Kidney (tissue), 14 donors: ENCODE results near the gene FDXR. TPM values are rescaled to one million over a fixed set of nuclear protein-coding genes. Genes with fewer than 3 reads are reported as not detected.

Experiments
- DNase-seq, 5 donors: peaks; one replicate each; pipeline ENCODE4 v3.0.0-alpha.2; 2013 to 2020
- FAIRE-seq: peaks from 2 replicates; lab custom pipeline; 2012; peaks lifted over from hg19 to GRCh38; lab: Jason Lieb, UNC
- H3K27ac ChIP-seq, 2 donors: one replicate each; pipeline ENCODE4 v1.7.0; 2013; ENCODE audit warnings: low read depth in 2 of 2, low read length in 2 of 2, inconsistent platforms in 1 of 2
- H3K27me3 ChIP-seq: one replicate; pipeline ENCODE4 v1.7.1; 2013; ENCODE audit warnings: low read length, inconsistent platforms; ENCODE audit not compliant: control insufficient read depth, insufficient read depth
- H3K36me3 ChIP-seq, 3 donors: one replicate each; pipeline versions ENCODE4 v1.7.0 to v1.7.1; 2013; ENCODE audit warnings: low read length in 3 of 3, control low read depth in 1 of 3, inconsistent platforms in 1 of 3; ENCODE audit not compliant: insufficient read depth in 3 of 3, control insufficient read depth in 2 of 3
- H3K4me1 ChIP-seq, 3 donors: one replicate each; pipeline versions ENCODE4 v1.7.0 to v1.7.1; 2013; ENCODE audit warnings: low read length in 3 of 3, inconsistent platforms in 1 of 3, low read depth in 1 of 3; ENCODE audit not compliant: control insufficient read depth in 2 of 3, insufficient read depth in 2 of 3
- H3K4me3 ChIP-seq, 3 donors: one replicate each; pipeline versions ENCODE4 v1.7.0 to v1.8.1; 2013; ENCODE audit warnings: low read length in 3 of 3, control low read depth in 1 of 3, inconsistent platforms in 1 of 3
- H3K9ac ChIP-seq, 3 donors: one replicate each; pipeline versions ENCODE4 v1.7.0 to v1.7.1; 2013; ENCODE audit warnings: low read length in 3 of 3, control low read depth in 1 of 3, inconsistent platforms in 1 of 3
- H3K9me3 ChIP-seq, 3 donors: one replicate each; pipeline versions ENCODE4 v1.7.0 to v1.7.1; 2013; ENCODE audit warnings: low read length in 3 of 3, control low read depth in 1 of 3, inconsistent platforms in 1 of 3; ENCODE audit not compliant: control insufficient read depth in 2 of 3, insufficient read depth in 1 of 3
- CTCF ChIP-seq: IDR thresholded peaks from 3 replicates; pipeline ENCODE4 v1.5.1; 2012; ENCODE audit warnings: mild to moderate bottlenecking, moderate library complexity, borderline replicate concordance; ENCODE audit not compliant: insufficient read depth; ENCODE audit errors: extremely low read depth
- intact Hi-C: fragments of 100-400 bp; cut with DNase I; formaldehyde crosslinking; loops from one replicate; pipeline ENCODE4 v1.11.1; 2022
- polyA plus RNA-seq: library from polyadenylated mRNA; stranded (reverse); fragments of 350-450 nt; fragmentation: Illumina TruSeq; extraction: RNeasy Lipid Tissue Mini Kit (QIAGEN cat#74804); gene quantifications from one replicate; pipeline ENCODE4 v1.2.3, GENCODE V29; 2014; ENCODE audit warnings: low read depth, low replicate concordance; ENCODE audit not compliant: insufficient read depth
- total RNA-seq: library from RNA; stranded (reverse); fragmentation: NEBNext Ultra II Directional; extraction: Animal tissue kit (Norgen Biotek cat#: 25700); gene quantifications from one replicate; pipeline ENCODE4 v1.2.1, GENCODE V29; 2021
- donor health status: control.
- donor health status: control.
- donor health status: control.
- donor health status: control.
- donor health status: control.
- donor health status: DM: yes; HTN: yes; CAD: no.
- donor health status: Normal renal cell carcinoma (clear cell type).

Gene FDXR
- total and polyA plus RNA-seq, 2 donors from 2014 or later, result 9.0 to 15.2 TPM

- no peak for TF ChIP-seq CTCF
- no peak overlapping the region for H3K4me3 ChIP-seq
- H3K27me3 ChIP-seq, result peaks cover 6% of the 10 kb centered on the region
- DNase-seq (peak in 2 of 5 donors; percentile 24 to 45), FAIRE-seq (no peak)
- no peaks in the 10 kb centered on the region for H3K36me3 ChIP-seq
- H3K27ac ChIP-seq, result no peak overlapping the region
- intact Hi-C loops, result no loop called here
- no peak overlapping the region for H3K9ac ChIP-seq
- no peaks in the 10 kb centered on the region for H3K9me3 ChIP-seq
- H3K4me1 ChIP-seq, result peaks cover 0 to 8% (median 0%) of the 10 kb centered on the region in 3 donors
These were observed 46.9 kb upstream of the FDXR start for GRCh38 chr17:74919440-74920305.

- no peak overlapping the region for H3K4me3 ChIP-seq
- DNase-seq (no peak), FAIRE-seq (no peak)
- no peak overlapping the region for H3K27ac ChIP-seq
- intact Hi-C loops, result no loop called here
- H3K9me3 ChIP-seq, result no peaks in the 10 kb centered on the region
- H3K9ac ChIP-seq, result no peak overlapping the region
- peaks cover under 1% of the 10 kb centered on the region for H3K27me3 ChIP-seq
- H3K4me1 ChIP-seq, result peaks cover 0 to 4% (median 0%) of the 10 kb centered on the region in 3 donors
- TF ChIP-seq CTCF, result no peak
- H3K36me3 ChIP-seq, result no peaks in the 10 kb centered on the region
These were observed 46.1 kb upstream of the FDXR start for GRCh38 chr17:74918906-74919305.

- H3K36me3 ChIP-seq, result no peaks in the 10 kb centered on the region
- H3K27me3 ChIP-seq, result no peaks in the 10 kb centered on the region
- no peaks in the 10 kb centered on the region for H3K9me3 ChIP-seq
- no peak for TF ChIP-seq CTCF
- no peak overlapping the region for H3K9ac ChIP-seq
- H3K4me3 ChIP-seq, result no peak overlapping the region
- intact Hi-C loops, result no loop called here
- H3K27ac ChIP-seq, result no peak overlapping the region
- peaks cover 0 to 2% (median 0%) of the 10 kb centered on the region in 3 donors for H3K4me1 ChIP-seq
- FAIRE-seq (no peak), DNase-seq (no peak)
These were observed 44.6 kb upstream of the FDXR start for GRCh38 chr17:74917430-74917829.
